Activated B cell treated with CpG ODN at 0.5 μM for 24 hours (primary cell): ENCODE results near the gene ASPA. TPM values are rescaled to one million over a fixed set of nuclear protein-coding genes. Genes with fewer than 3 reads are reported as not detected.
"Not testable (repeated sequence)": the region's sequence is repeated elsewhere in the genome, so short reads cannot be mapped to it uniquely, and the experiment has no call there.

Source experiments
- ATAC-seq: fragments of 200-7000 bp; cut with Tn5 transposase; one replicate; pipeline ENCODE4 v1.10.0; 2021; ENCODE audit warnings: low read depth, mild to moderate bottlenecking, moderate library complexity
- CTCF ChIA-PET: fragments of 350-600 bp; sonication (Branson Sonifier 250); formaldehyde crosslinking; loops from one replicate; lab custom pipeline; 2021; ENCODE audit warnings: antibody characterized with exemption; lab: Charles Lee
- POLR2A ChIA-PET: fragments of 350-600 bp; sonication (Branson Sonifier 250); formaldehyde crosslinking; loops from one replicate; lab custom pipeline; 2021; ENCODE audit warnings: antibody characterized with exemption; lab: Charles Lee
- DNase-seq: peaks from one replicate; pipeline ENCODE4 v3.0.0; 2022
- H3K27ac Mint-ChIP-seq: one replicate; pipeline ENCODE4 v1.8.0; 2020; ENCODE audit warnings: mixed read lengths
- H3K27me3 Mint-ChIP-seq: one replicate; pipeline ENCODE4 v1.8.0; 2021; ENCODE audit warnings: mixed read lengths
- H3K36me3 Mint-ChIP-seq: one replicate; pipeline ENCODE4 v1.8.0; 2021; ENCODE audit warnings: low read depth, mixed read lengths
- H3K4me1 Mint-ChIP-seq: one replicate; pipeline ENCODE4 v1.8.0; 2021; ENCODE audit warnings: mixed read lengths
- H3K4me3 Mint-ChIP-seq: one replicate; pipeline ENCODE4 v1.8.0; 2020; ENCODE audit warnings: mild to moderate bottlenecking, mixed read lengths
- H3K9me3 Mint-ChIP-seq: one replicate; pipeline ENCODE4 v1.8.0; 2020; ENCODE audit warnings: mixed read lengths
- CTCF ChIP-seq: fragments of 200-600 bp; IDR thresholded peaks from one replicate; pipeline ENCODE4 v1.8.0; 2022; ENCODE audit warnings: antibody characterized with exemption, mild to moderate bottlenecking
- intact Hi-C: fragments of 100-400 bp; cut with micrococcal nuclease; formaldehyde crosslinking; loops from one replicate; pipeline ENCODE4 v1.15.1; 2024
- total RNA-seq: library from RNA; stranded (reverse); gene quantifications from 2 replicates; pipeline ENCODE4 v1.2.3, GENCODE V29; 2022

Gene ASPA
- total RNA-seq, 1 donor from 2014 or later, result not detected

- Mint-ChIP-seq H3K27me3 (peaks cover 15% of the 10 kb centered on the region), H3K9me3 (no peaks in the 10 kb centered on the region), H3K4me1 (no peaks in the 10 kb centered on the region), H3K36me3 (no peaks in the 10 kb centered on the region), H3K4me3 (no peak overlapping the region), H3K27ac (no peak overlapping the region)
- ATAC-seq (no peak), DNase-seq (no peak)
- ChIA-PET POLR2A (no interaction called here), CTCF (no interaction called here)
- intact Hi-C loops, result no loop called here
- no peak for TF ChIP-seq CTCF
These were observed 28.2 kb upstream of the ASPA start for GRCh38 chr17:3447625-3448024.

GRCh38 chr17:3448059-3448665, 27.6 kb upstream of the ASPA start:
- no peaks in the 10 kb centered on the region for H3K4me1 Mint-ChIP-seq
- no peaks in the 10 kb centered on the region for H3K36me3 Mint-ChIP-seq
- H3K4me3 Mint-ChIP-seq, result no peak overlapping the region
- no peak for DNase-seq
- H3K27ac Mint-ChIP-seq, result no peak overlapping the region
- ChIA-PET CTCF (no interaction called here), POLR2A (no interaction called here)
- no peaks in the 10 kb centered on the region for H3K9me3 Mint-ChIP-seq
- ATAC-seq, result no peak
- H3K27me3 Mint-ChIP-seq, result peaks cover 14% of the 10 kb centered on the region
- intact Hi-C loops, result no loop called here
- no peak for TF ChIP-seq CTCF

GRCh38 chr17:3466355-3466754, 9.4 kb upstream of the ASPA start:
- POLR2A ChIA-PET, H3K27ac Mint-ChIP-seq, H3K4me3 Mint-ChIP-seq, DNase-seq, ATAC-seq, H3K4me1 Mint-ChIP-seq, CTCF ChIA-PET, intact Hi-C loops, H3K36me3 Mint-ChIP-seq, H3K9me3 Mint-ChIP-seq: not testable (repeated sequence)
- peaks cover 12% of the 10 kb centered on the region for H3K27me3 Mint-ChIP-seq

GRCh38 chr17:3469529-3469928, 6.3 kb upstream of the ASPA start:
- ChIA-PET POLR2A (no interaction called here), CTCF (no interaction called here)
- Mint-ChIP-seq H3K4me1 (no peaks in the 10 kb centered on the region), H3K27ac (no peak overlapping the region), H3K36me3 (no peaks in the 10 kb centered on the region), H3K9me3 (no peaks in the 10 kb centered on the region), H3K27me3 (peaks cover 12% of the 10 kb centered on the region), H3K4me3 (no peak overlapping the region)
- DNase-seq (no peak), ATAC-seq (no peak)
- intact Hi-C loops, result no loop called here
- no peak for TF ChIP-seq CTCF

GRCh38 chr17:3471599-3471998, 4.2 kb upstream of the ASPA start, which contains the start of gene SPATA22:
Gene SPATA22 (minus strand): TSS chr17:3471819. CDS start chr17:3469325, 2,494 bp downstream.
- CTCF ChIA-PET, result no interaction called here
- H3K9me3 Mint-ChIP-seq, result no peaks in the 10 kb centered on the region
- no peaks in the 10 kb centered on the region for H3K36me3 Mint-ChIP-seq
- TF ChIP-seq CTCF, result no peak
- no peak within 1 kb of the TSS for H3K4me3 Mint-ChIP-seq
- POLR2A ChIA-PET, result no interaction called here
- H3K4me1 Mint-ChIP-seq, result peaks cover 2% of the 10 kb centered on the region
- intact Hi-C loops, result no loop called here
- peaks cover 13% of the 10 kb centered on the region for H3K27me3 Mint-ChIP-seq
- ATAC-seq (no peak), DNase-seq (no peak)
- no peak within 1 kb of the TSS for H3K27ac Mint-ChIP-seq

- intact Hi-C loops, result no loop called here
- no peak for TF ChIP-seq CTCF
- no peak overlapping the region for H3K27ac Mint-ChIP-seq
- peaks cover 2% of the 10 kb centered on the region for H3K4me1 Mint-ChIP-seq
- POLR2A ChIA-PET, result interaction anchor here (0.7 kb wide), 1 partner anchor 366 kb away, joined by 9 read pairs; no protein-coding TSS in a partner anchor
- DNase-seq, result no peak
- no peaks in the 10 kb centered on the region for H3K36me3 Mint-ChIP-seq
- H3K4me3 Mint-ChIP-seq, result no peak overlapping the region
- ATAC-seq, result no peak
- CTCF ChIA-PET, result no interaction called here
- peaks cover 10% of the 10 kb centered on the region for H3K27me3 Mint-ChIP-seq
- no peaks in the 10 kb centered on the region for H3K9me3 Mint-ChIP-seq
These were observed 3.7 kb upstream of the ASPA start for GRCh38 chr17:3472137-3472536.
